A673 (cell line): ENCODE measurements around the gene RANBP3L. TPM values are rescaled to one million over a fixed set of nuclear protein-coding genes. Genes with fewer than 3 reads are reported as not detected.

Experiments used
- BruUV-seq: library from RNA; stranded (reverse); fragments of 400-500 nt; replicated peaks from 2 replicates; lab custom pipeline; 2021; lab: Mats Ljungman, UMichigan
- CTCF ChIA-PET: fragments of 300-600 bp; sonication (Branson Sonifier 250); formaldehyde crosslinking; loops from one replicate; lab custom pipeline; 2022; ENCODE audit warnings: antibody characterized with exemption; lab: Charles Lee
- POLR2A ChIA-PET: fragments of 300-600 bp; sonication (Branson Sonifier 250); formaldehyde crosslinking; loops from one replicate; lab custom pipeline; 2022; ENCODE audit warnings: antibody characterized with exemption; ENCODE audit not compliant: low non-redundant PET; lab: Charles Lee
- DNase-seq: peaks from one replicate; pipeline ENCODE4 v3.0.0-alpha.2; 2015; ENCODE audit warnings: low spot score
- H3K27ac ChIP-seq: fragments of 200-600 bp; sonication (generic); 2 replicates; pipeline ENCODE4 v1.5.1; 2016; ENCODE audit warnings: mixed run types, low read depth, mild to moderate bottlenecking, mixed read lengths, antibody characterized with exemption, low read length; ENCODE audit not compliant: poor library complexity, severe bottlenecking
- H3K27me3 ChIP-seq: fragments of 200-600 bp; sonication (generic); replicated peaks from 2 replicates; pipeline ENCODE4 v1.6.1; 2017; ENCODE audit warnings: mixed run types, low read depth, mild to moderate bottlenecking, mixed read lengths, antibody characterized with exemption, low read length; ENCODE audit not compliant: insufficient read depth, poor library complexity
- H3K36me3 ChIP-seq: fragments of 200-600 bp; sonication (generic); 2 replicates; pipeline ENCODE4 v1.6.1; 2016; ENCODE audit warnings: mixed run types, mild to moderate bottlenecking, mixed read lengths, antibody characterized with exemption, low read length; ENCODE audit not compliant: insufficient read depth, poor library complexity, severe bottlenecking
- H3K4me1 ChIP-seq: fragments of 200-600 bp; sonication (generic); 2 replicates; pipeline ENCODE4 v1.6.1; 2017; ENCODE audit warnings: mixed run types, mild to moderate bottlenecking, mixed read lengths, antibody characterized with exemption, low read length; ENCODE audit not compliant: insufficient read depth, poor library complexity, severe bottlenecking
- H3K4me3 ChIP-seq: fragments of 200-600 bp; sonication (generic); 2 replicates; pipeline ENCODE4 v1.5.1; 2016; ENCODE audit warnings: low read depth, mixed run types, mild to moderate bottlenecking, mixed read lengths, low read length; ENCODE audit not compliant: poor library complexity, severe bottlenecking
- H3K9me3 ChIP-seq: fragments of 200-600 bp; sonication (generic); 2 replicates; pipeline ENCODE4 v1.6.1; 2016; ENCODE audit warnings: mixed run types, low read depth, mild to moderate bottlenecking, mixed read lengths, antibody characterized with exemption, low read length; ENCODE audit not compliant: poor library complexity, severe bottlenecking
- CTCF ChIP-seq: fragments of 300-800, 200-600 bp; sonication (generic); conservative IDR thresholded peaks from 2 replicates; pipeline ENCODE4 v1.5.1; 2017; ENCODE audit warnings: low read depth, mild to moderate bottlenecking, antibody characterized with exemption, low read length, moderate library complexity, mixed read lengths
- EZH2 ChIP-seq: fragments of 200-600 bp; sonication (generic); IDR thresholded peaks from 2 replicates; pipeline ENCODE4 v1.6.1; 2017; ENCODE audit warnings: borderline replicate concordance, low read depth, mild to moderate bottlenecking, mixed read lengths, antibody characterized with exemption, low read length; ENCODE audit not compliant: poor library complexity, severe bottlenecking
- intact Hi-C: fragments of 100-400 bp; cut with micrococcal nuclease; formaldehyde crosslinking; loops from one replicate; pipeline ENCODE4 v1.10.0; 2022; ENCODE audit not compliant: unreplicated experiment
- total RNA-seq: library from RNA; stranded (reverse); gene quantifications from 2 replicates; pipeline ENCODE4 v1.2.3, GENCODE V29; 2021

The RANBP3L gene
- total RNA-seq, 1 experiment from 2014 or later = not detected

- Histone ChIP-seq H3K36me3 (no peaks in the 10 kb centered on the region), H3K9me3 (no peaks in the 10 kb centered on the region), H3K4me3 (peak overlapping the region; percentile 84), H3K27me3 (no peaks in the 10 kb centered on the region), H3K4me1 (peaks cover 17% of the 10 kb centered on the region), H3K27ac (peak overlapping the region; percentile 92)
- TF ChIP-seq EZH2 (no peak), CTCF (no peak)
- no peak for DNase-seq
- TSS peak; percentile 67 for BruUV-seq
- ChIA-PET CTCF (interaction anchor here (0.6 to 1.5 kb wide), 2 partner anchors 65 to 634 kb away, joined by 3 to 4 read pairs; partner anchors contain the start of gene NIPBL), POLR2A (no interaction called here)
- intact Hi-C loops = loop anchor here (2.0 to 5.0 kb wide), 2 partner anchors 62 to 176 kb away; partner anchors contain the start of gene UGT3A2
These were observed 58.9 kb downstream of the RANBP3L start for GRCh38 chr5:36242534-36243485.

- POLR2A ChIA-PET = interaction anchor here (0.7 kb wide), 1 partner anchor 177 kb away, joined by 3 read pairs; no protein-coding TSS in a partner anchor
- intact Hi-C loops = loop anchor here (2.0 to 5.0 kb wide), 2 partner anchors 63 to 175 kb away; partner anchors contain the start of gene UGT3A2
- H3K27me3 ChIP-seq = no peaks in the 10 kb centered on the region
- peak within 1 kb of the TSS; percentile 92 for H3K27ac ChIP-seq
- no peaks in the 10 kb centered on the region for H3K9me3 ChIP-seq
- TF ChIP-seq EZH2 = no peak
- peak; percentile 78 for TF ChIP-seq CTCF
- no TSS peak for BruUV-seq
- peak; percentile 99 for DNase-seq
- CTCF ChIA-PET = interaction anchor here (0.6 to 1.5 kb wide), 5 partner anchors 26 to 634 kb away, joined by 3 to 4 read pairs (median 3); partner anchors contain the start of gene NIPBL
- H3K36me3 ChIP-seq = no peaks in the 10 kb centered on the region
- peaks cover 26% of the 10 kb centered on the region for H3K4me1 ChIP-seq
- H3K4me3 ChIP-seq = peak within 1 kb of the TSS; percentile 84
These were observed 59.8 kb downstream of the RANBP3L start, which contains the start of gene NADK2 for GRCh38 chr5:36241631-36242533. TSS of gene NADK2 (minus strand) at chr5:36241925. CDS start at chr5:36241798, 127 bp downstream.
